HepG2 (cell line): ENCODE measurements around the gene TSEN34. TPM values are rescaled to one million over a fixed set of nuclear protein-coding genes. Genes with fewer than 3 reads are reported as not detected.

Source experiments
- ATAC-seq: fragments of 200-7000 bp; cut with Tn5 transposase; 3 replicates; pipeline ENCODE4 v1.9.1; 2020; ENCODE audit warnings: mild to moderate bottlenecking, moderate library complexity
- BruUV-seq: library from RNA; stranded (reverse); fragments of 400-500 nt; replicated peaks from 2 replicates; lab custom pipeline; 2021; lab: Mats Ljungman, UMichigan
- CTCF ChIA-PET: fragments of 300-600 bp; formaldehyde crosslinking; extraction: SDS; loops from one replicate; lab custom pipeline; 2021; ENCODE audit warnings: low total read pairs, inconsistent platforms, low intra/inter-chr PET ratio; lab: Yijun Ruan, JAX
- POLR2A ChIA-PET: fragments of 350-600 bp; sonication (Branson Sonifier 250); formaldehyde crosslinking; loops from one replicate; lab custom pipeline; 2020; ENCODE audit warnings: antibody characterized with exemption, inconsistent platforms; lab: Yijun Ruan, JAX
- DNase-seq: peaks from one replicate; pipeline ENCODE4 v3.0.0-alpha.2; 2015; ENCODE audit warnings: low spot score
- FAIRE-seq: peaks from 3 replicates; lab custom pipeline; 2011; peaks lifted over from hg19 to GRCh38; lab: Jason Lieb, UNC
- H2AFZ ChIP-seq: one replicate; pipeline ENCODE4 v1.6.1; 2011; ENCODE audit warnings: low read length, inconsistent platforms
- H3K27ac ChIP-seq: fragments of 300-600 bp; 3 replicates; pipeline ENCODE4 v1.8.0; 2011; ENCODE audit warnings: mixed run types, mild to moderate bottlenecking, mixed read lengths, low read length, inconsistent platforms; ENCODE audit not compliant: insufficient read depth; ENCODE audit errors: extremely low read length
- H3K27me3 ChIP-seq, 2 experiments: fragments of 200-600 bp in 1 of 2; 2 replicates in 1 of 2; 3 replicates in 1 of 2; pipeline versions ENCODE4 v1.6.0 to v1.8.0; 2011; ENCODE audit warnings: low read length in 2 of 2, mild to moderate bottlenecking in 2 of 2, moderate library complexity in 2 of 2, inconsistent platforms in 1 of 2; ENCODE audit not compliant: insufficient read depth in 2 of 2, control insufficient read depth in 1 of 2
- H3K36me3 ChIP-seq, 2 experiments: fragments of 200-600 bp in 1 of 2; replicated peaks in 1 of 2; 2 replicates in 1 of 2; 3 replicates in 1 of 2; pipeline versions ENCODE4 v1.5.1 to v1.8.0; 2011; ENCODE audit warnings: low read length in 2 of 2, inconsistent platforms in 1 of 2; ENCODE audit not compliant: insufficient read depth in 2 of 2, control insufficient read depth in 1 of 2
- H3K4me1 ChIP-seq: 2 replicates; pipeline ENCODE4 v1.5.1; 2012; ENCODE audit warnings: low read length, inconsistent platforms; ENCODE audit not compliant: insufficient read depth
- H3K4me2 ChIP-seq: 2 replicates; pipeline ENCODE4 v1.6.0; 2011; ENCODE audit warnings: low read depth, low read length, inconsistent platforms
- H3K4me3 ChIP-seq, 3 experiments: fragments of 200-600 bp in 1 of 3; sonication (generic), shearing (Covaris generic) in 1 of 3; replicated peaks in 1 of 3; 2 replicates each; pipeline ENCODE4 v1.5.1; 2011 to 2016; ENCODE audit warnings: low read length in 3 of 3, inconsistent platforms in 2 of 3, low read depth in 2 of 3, mild to moderate bottlenecking in 2 of 3, control low read depth in 1 of 3, mixed read lengths in 1 of 3; ENCODE audit not compliant: insufficient read depth in 1 of 3
- H3K79me2 ChIP-seq: one replicate; pipeline ENCODE4 v1.6.1; 2011; ENCODE audit warnings: low read length, inconsistent platforms; ENCODE audit not compliant: insufficient read depth
- H3K9ac ChIP-seq: 2 replicates; pipeline ENCODE4 v1.6.0; 2011; ENCODE audit warnings: mild to moderate bottlenecking, low read depth, low read length, inconsistent platforms; ENCODE audit not compliant: insufficient read depth
- H3K9me3 ChIP-seq: 2 replicates; pipeline ENCODE4 v1.5.1; 2012; ENCODE audit warnings: mild to moderate bottlenecking, low read length
- H4K20me1 ChIP-seq: 2 replicates; pipeline ENCODE4 v1.6.0; 2011; ENCODE audit warnings: inconsistent platforms, mild to moderate bottlenecking, low read length, moderate library complexity; ENCODE audit not compliant: insufficient read depth
- FOXM1 ChIP-seq: sonication (generic); formaldehyde crosslinking; IDR thresholded peaks from 2 replicates; pipeline ENCODE4 v1.5.0; 2020; ENCODE audit warnings: missing genetic modification reagents
- GABPA ChIP-seq, 2 experiments: IDR thresholded peaks; 2 replicates each; pipeline ENCODE4 v1.6.1; 2011 to 2016; ENCODE audit warnings: low read depth in 2 of 2, low read length in 1 of 2, missing biosample characterization in 1 of 2, missing genetic modification characterization in 1 of 2
- XBP1 ChIP-seq: sonication (generic); formaldehyde crosslinking; IDR thresholded peaks from 2 replicates; pipeline ENCODE4 v1.5.0; 2020; ENCODE audit warnings: missing genetic modification reagents
- ZFP41 ChIP-seq: sonication (generic); formaldehyde crosslinking; IDR thresholded peaks from 2 replicates; pipeline ENCODE4 v1.4.0; 2020; ENCODE audit warnings: mild to moderate bottlenecking, missing genetic modification reagents, borderline replicate concordance
- ZNF263 ChIP-seq: sonication (generic); formaldehyde crosslinking; IDR thresholded peaks from 2 replicates; pipeline ENCODE4 v1.4.0; 2020; ENCODE audit warnings: missing genetic modification reagents
- ZNF451 ChIP-seq: sonication (generic); formaldehyde crosslinking; IDR thresholded peaks from 2 replicates; pipeline ENCODE4 v1.5.0; 2020; ENCODE audit warnings: mild to moderate bottlenecking, missing genetic modification reagents
- ZNF549 ChIP-seq: sonication (generic); formaldehyde crosslinking; IDR thresholded peaks from 2 replicates; pipeline ENCODE4 v1.5.0; 2020; ENCODE audit warnings: missing genetic modification reagents
- ZNF557 ChIP-seq: sonication (generic); formaldehyde crosslinking; IDR thresholded peaks from 2 replicates; pipeline ENCODE4 v1.4.0; 2020; ENCODE audit warnings: missing genetic modification reagents
- ZNF703 ChIP-seq: sonication (generic); formaldehyde crosslinking; IDR thresholded peaks from 2 replicates; pipeline ENCODE4 v1.5.1; 2020; ENCODE audit warnings: missing genetic modification reagents, mild to moderate bottlenecking, moderate library complexity, borderline replicate concordance
- ZNF761 ChIP-seq: sonication (generic); formaldehyde crosslinking; conservative IDR thresholded peaks from 2 replicates; pipeline ENCODE4 v1.4.0; 2020; ENCODE audit warnings: mild to moderate bottlenecking, missing genetic modification reagents
- WGBS: methylation state at CpG from one replicate; pipeline ENCODE4 v1.1.6; 2017; ENCODE audit warnings: low lambda C conversion rate; 5-methylcytosine and 5-hydroxymethylcytosine counted together
- in situ Hi-C: cut with HindIII; loops from 2 replicates; pipeline ENCODE4 v1.10.0; 2017; ENCODE audit warnings: low pct_unique_long_range_greater_than_20kb; ENCODE audit not compliant: extremely low pct_ligation_motif_present
- intact Hi-C: fragments of 100-400 bp; cut with micrococcal nuclease; formaldehyde crosslinking; loops from one replicate; pipeline ENCODE4 v1.10.0; 2022; ENCODE audit not compliant: unreplicated experiment
- polyA plus RNA-seq, 8 experiments: library from polyadenylated mRNA; depleted of rRNA in 3 of 8; stranded (reverse) in 7 of 8; unstranded in 1 of 8; fragments of >200 nt; fragmentation: Illumina TruSeq in 4 of 8; extraction: Trizol in 4 of 8; gene quantifications; 2 replicates each; pipeline versions ENCODE4 v1.2.1 to v1.2.3, GENCODE V29; 2011 to 2016; ENCODE audit warnings: low read depth in 4 of 8, missing spikeins in 1 of 8, mixed read lengths in 1 of 8; ENCODE audit not compliant: insufficient read depth in 1 of 8
- total RNA-seq, 5 experiments: library from RNA; depleted of rRNA; stranded (reverse); fragments of >200 nt; fragmentation: Illumina TruSeq; extraction: Trizol; gene quantifications; 2 replicates each; pipeline ENCODE4 v1.2.3, GENCODE V29; 2016; ENCODE audit warnings: low read depth in 1 of 5
- TF ChIP-seq, protein P1 (sequence below): sonication (generic); IDR thresholded peaks from 2 replicates; pipeline ENCODE4 v1.6.1; 2016; ENCODE audit warnings: low read depth, borderline replicate concordance
- TF ChIP-seq, protein P2 (sequence below): IDR thresholded peaks from 2 replicates; pipeline ENCODE4 v1.6.1; 2012; ENCODE audit warnings: inconsistent platforms
- TF ChIP-seq, protein P3 (sequence below): sonication (generic); formaldehyde crosslinking; IDR thresholded peaks from 2 replicates; pipeline ENCODE4 v1.9.0; 2021; ENCODE audit warnings: mild to moderate bottlenecking, missing genetic modification reagents
- TF ChIP-seq, protein P4 (sequence below): sonication (generic); formaldehyde crosslinking; IDR thresholded peaks from 2 replicates; pipeline ENCODE4 v1.4.0; 2020; ENCODE audit warnings: missing genetic modification reagents

TSEN34 gene
- total and polyA plus RNA-seq, 2 of the 13 experiments (the other 11 are each of a cell fraction or from before 2014, with no cell fraction given), result 55.1 to 65.4 TPM

DNA sequence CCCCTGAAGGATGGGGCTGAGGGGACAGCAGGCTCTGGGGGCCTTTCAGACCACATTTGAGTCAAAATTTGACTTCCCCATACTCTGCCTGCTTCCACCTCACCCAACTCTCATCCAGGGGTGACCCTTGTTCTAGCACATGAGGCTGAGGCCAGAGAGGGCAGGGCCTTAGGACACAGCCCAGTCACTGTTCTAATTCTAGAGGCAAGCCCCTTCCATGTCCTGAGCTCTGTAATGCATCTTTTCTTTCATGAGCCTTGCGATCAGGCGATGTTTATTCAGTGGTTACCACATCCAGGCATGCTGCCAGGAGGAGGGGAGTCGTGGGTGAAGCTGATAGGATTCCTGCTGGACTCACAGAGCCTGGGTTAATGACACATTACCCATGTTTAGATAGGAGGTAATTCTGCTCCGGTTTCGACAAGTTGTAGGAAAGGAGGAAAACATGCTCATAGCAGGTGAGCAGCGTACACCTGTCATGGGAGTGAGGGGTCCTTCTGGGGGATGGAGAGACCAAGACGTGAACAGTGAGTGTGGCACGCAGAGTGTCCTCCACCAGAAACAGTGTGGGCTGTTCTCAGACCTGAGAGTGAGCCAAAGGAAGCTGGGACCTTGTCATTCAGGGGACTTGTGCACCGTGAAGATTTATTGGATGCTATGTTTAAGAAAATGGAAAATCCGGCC, 18.8 kb downstream of the TSEN34 start:
- no peak overlapping the region for H2AFZ ChIP-seq
- H3K27ac ChIP-seq, result peak overlapping the region; percentile 80
- peak overlapping the region; percentile 57 for H3K9ac ChIP-seq
- no peaks in the 10 kb centered on the region for H3K9me3 ChIP-seq
- peak; percentile 73 for ATAC-seq
- peaks cover 68% of the 10 kb centered on the region for H3K4me1 ChIP-seq
- peak overlapping the region; percentile 83 for H3K4me2 ChIP-seq
- under 1% methylated on average over 10 of the region's 10 CpGs for WGBS
- CTCF ChIA-PET, result interaction anchor here (0.9 kb wide), 1 partner anchor 22 kb away, joined by 3 read pairs; no protein-coding TSS in a partner anchor
- peak; percentile 98 for DNase-seq
- peaks cover 19 to 31% of the 10 kb centered on the region in 2 experiments for H3K36me3 ChIP-seq
- in situ Hi-C loops, result no loop called here
- H4K20me1 ChIP-seq, result peaks cover 42% of the 10 kb centered on the region
- peak overlapping the region; percentile 11 to 55 (median 15); a peak in 4 of 6 replicates for H3K4me3 ChIP-seq
- intact Hi-C loops, result loop anchor here (2.0 kb wide), 2 partner anchors 19 to 21 kb away; partner anchors contain the start of gene TSEN34
- H3K79me2 ChIP-seq, result peaks cover 12% of the 10 kb centered on the region
- BruUV-seq, result no TSS peak
- no peaks in the 10 kb centered on the region for H3K27me3 ChIP-seq
- peak; percentile 100 for FAIRE-seq
- POLR2A ChIA-PET, result interaction anchor here (2.1 to 4.9 kb wide), 4 partner anchors 12 to 73 kb away, joined by 8 to 114 read pairs (median 48); partner anchors contain the start of genes CNOT3, LENG1, MBOAT7 and RPS9
- TF ChIP-seq, protein P1, sequence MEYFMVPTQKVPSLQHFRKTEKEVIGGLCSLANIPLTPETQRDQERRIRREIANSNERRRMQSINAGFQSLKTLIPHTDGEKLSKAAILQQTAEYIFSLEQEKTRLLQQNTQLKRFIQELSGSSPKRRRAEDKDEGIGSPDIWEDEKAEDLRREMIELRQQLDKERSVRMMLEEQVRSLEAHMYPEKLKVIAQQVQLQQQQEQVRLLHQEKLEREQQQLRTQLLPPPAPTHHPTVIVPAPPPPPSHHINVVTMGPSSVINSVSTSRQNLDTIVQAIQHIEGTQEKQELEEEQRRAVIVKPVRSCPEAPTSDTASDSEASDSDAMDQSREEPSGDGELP, result peak; percentile 66; the same call in 1 of the 2 replicates
- no peak for TF ChIP-seq ZNF703 (CRISPR knock-in tag)
- TF ChIP-seq ZNF557 (CRISPR knock-in tag), result no peak
- no peak for TF ChIP-seq FOXM1 (CRISPR knock-in tag)
- TF ChIP-seq, protein P2, sequence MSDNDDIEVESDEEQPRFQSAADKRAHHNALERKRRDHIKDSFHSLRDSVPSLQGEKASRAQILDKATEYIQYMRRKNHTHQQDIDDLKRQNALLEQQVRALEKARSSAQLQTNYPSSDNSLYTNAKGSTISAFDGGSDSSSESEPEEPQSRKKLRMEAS, result peak; percentile 56; the same call in 1 of the 2 replicates
- TF ChIP-seq ZNF451 (CRISPR knock-in tag), result peak; percentile 57; the same call in 1 of the 2 replicates
- TF ChIP-seq ZNF549, result no peak
- 0 out of 2 replicates have a peak, but pooled peaks have one; percentile 45 for TF ChIP-seq ZNF761 (CRISPR knock-in tag)
- TF ChIP-seq, protein P3, sequence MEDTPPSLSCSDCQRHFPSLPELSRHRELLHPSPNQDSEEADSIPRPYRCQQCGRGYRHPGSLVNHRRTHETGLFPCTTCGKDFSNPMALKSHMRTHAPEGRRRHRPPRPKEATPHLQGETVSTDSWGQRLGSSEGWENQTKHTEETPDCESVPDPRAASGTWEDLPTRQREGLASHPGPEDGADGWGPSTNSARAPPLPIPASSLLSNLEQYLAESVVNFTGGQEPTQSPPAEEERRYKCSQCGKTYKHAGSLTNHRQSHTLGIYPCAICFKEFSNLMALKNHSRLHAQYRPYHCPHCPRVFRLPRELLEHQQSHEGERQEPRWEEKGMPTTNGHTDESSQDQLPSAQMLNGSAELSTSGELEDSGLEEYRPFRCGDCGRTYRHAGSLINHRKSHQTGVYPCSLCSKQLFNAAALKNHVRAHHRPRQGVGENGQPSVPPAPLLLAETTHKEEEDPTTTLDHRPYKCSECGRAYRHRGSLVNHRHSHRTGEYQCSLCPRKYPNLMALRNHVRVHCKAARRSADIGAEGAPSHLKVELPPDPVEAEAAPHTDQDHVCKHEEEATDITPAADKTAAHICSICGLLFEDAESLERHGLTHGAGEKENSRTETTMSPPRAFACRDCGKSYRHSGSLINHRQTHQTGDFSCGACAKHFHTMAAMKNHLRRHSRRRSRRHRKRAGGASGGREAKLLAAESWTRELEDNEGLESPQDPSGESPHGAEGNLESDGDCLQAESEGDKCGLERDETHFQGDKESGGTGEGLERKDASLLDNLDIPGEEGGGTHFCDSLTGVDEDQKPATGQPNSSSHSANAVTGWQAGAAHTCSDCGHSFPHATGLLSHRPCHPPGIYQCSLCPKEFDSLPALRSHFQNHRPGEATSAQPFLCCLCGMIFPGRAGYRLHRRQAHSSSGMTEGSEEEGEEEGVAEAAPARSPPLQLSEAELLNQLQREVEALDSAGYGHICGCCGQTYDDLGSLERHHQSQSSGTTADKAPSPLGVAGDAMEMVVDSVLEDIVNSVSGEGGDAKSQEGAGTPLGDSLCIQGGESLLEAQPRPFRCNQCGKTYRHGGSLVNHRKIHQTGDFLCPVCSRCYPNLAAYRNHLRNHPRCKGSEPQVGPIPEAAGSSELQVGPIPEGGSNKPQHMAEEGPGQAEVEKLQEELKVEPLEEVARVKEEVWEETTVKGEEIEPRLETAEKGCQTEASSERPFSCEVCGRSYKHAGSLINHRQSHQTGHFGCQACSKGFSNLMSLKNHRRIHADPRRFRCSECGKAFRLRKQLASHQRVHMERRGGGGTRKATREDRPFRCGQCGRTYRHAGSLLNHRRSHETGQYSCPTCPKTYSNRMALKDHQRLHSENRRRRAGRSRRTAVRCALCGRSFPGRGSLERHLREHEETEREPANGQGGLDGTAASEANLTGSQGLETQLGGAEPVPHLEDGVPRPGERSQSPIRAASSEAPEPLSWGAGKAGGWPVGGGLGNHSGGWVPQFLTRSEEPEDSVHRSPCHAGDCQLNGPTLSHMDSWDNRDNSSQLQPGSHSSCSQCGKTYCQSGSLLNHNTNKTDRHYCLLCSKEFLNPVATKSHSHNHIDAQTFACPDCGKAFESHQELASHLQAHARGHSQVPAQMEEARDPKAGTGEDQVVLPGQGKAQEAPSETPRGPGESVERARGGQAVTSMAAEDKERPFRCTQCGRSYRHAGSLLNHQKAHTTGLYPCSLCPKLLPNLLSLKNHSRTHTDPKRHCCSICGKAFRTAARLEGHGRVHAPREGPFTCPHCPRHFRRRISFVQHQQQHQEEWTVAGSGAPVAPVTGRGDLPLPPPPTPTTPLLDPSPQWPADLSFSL (CRISPR knock-in tag), result no peak
- 0 out of 2 replicates have a peak, but pooled peaks have one; percentile 31 for TF ChIP-seq ZNF263
- TF ChIP-seq ZFP41 (CRISPR knock-in tag), result no peak
- no peak for TF ChIP-seq GABPA (IDR thresholded peaks at IDR 0.05; ENCODE audit: low read depth, low read length)
- TF ChIP-seq GABPA (CRISPR knock-in tag; IDR thresholded peaks at IDR 0.05; ENCODE audit: low read depth), result no peak
- TF ChIP-seq, protein P4, sequence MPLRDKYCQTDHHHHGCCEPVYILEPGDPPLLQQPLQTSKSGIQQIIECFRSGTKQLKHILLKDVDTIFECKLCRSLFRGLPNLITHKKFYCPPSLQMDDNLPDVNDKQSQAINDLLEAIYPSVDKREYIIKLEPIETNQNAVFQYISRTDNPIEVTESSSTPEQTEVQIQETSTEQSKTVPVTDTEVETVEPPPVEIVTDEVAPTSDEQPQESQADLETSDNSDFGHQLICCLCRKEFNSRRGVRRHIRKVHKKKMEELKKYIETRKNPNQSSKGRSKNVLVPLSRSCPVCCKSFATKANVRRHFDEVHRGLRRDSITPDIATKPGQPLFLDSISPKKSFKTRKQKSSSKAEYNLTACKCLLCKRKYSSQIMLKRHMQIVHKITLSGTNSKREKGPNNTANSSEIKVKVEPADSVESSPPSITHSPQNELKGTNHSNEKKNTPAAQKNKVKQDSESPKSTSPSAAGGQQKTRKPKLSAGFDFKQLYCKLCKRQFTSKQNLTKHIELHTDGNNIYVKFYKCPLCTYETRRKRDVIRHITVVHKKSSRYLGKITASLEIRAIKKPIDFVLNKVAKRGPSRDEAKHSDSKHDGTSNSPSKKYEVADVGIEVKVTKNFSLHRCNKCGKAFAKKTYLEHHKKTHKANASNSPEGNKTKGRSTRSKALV, result no peak
- TF ChIP-seq XBP1, result no peak
